Activated T-cell treated with anti-CD3 and anti-CD28 coated beads, Interleukin-2, amount 50 U/mL, for 72 hours (primary cell): Measurements from ENCODE around the gene HOXD8. TPM values are rescaled to one million over a fixed set of nuclear protein-coding genes. Genes with fewer than 3 reads are reported as not detected.
A peak's percentile ranks its signal among the peaks of the same experiment; 100 is the strongest.

Experiments
- ATAC-seq, 2 donors: fragments of 150-1000 bp; cut with Tn5 transposase; replicated peaks in 1 of 2; 2 replicates each; pipeline ENCODE4 v1.10.0; 2021; ENCODE audit warnings: moderate library complexity in 2 of 2, mild to moderate bottlenecking in 1 of 2
- DNase-seq, 2 donors: peaks; one replicate each; pipeline ENCODE4 v3.0.0; 2021 to 2022; ENCODE audit warnings: mixed read lengths in 1 of 2
- H3K27ac Mint-ChIP-seq: one replicate; pipeline ENCODE4 v1.8.0; 2022; ENCODE audit warnings: mild to moderate bottlenecking, moderate library complexity, mixed read lengths
- H3K27me3 Mint-ChIP-seq: one replicate; pipeline ENCODE4 v1.8.0; 2022; ENCODE audit warnings: low read depth, mixed read lengths
- H3K36me3 Mint-ChIP-seq, 2 donors: one replicate each; pipeline ENCODE4 v1.8.0; 2022; ENCODE audit warnings: mixed read lengths in 2 of 2, mild to moderate bottlenecking in 1 of 2; ENCODE audit not compliant: insufficient read depth in 2 of 2
- H3K4me1 Mint-ChIP-seq: one replicate; pipeline ENCODE4 v1.8.0; 2022; ENCODE audit warnings: low read depth, mixed read lengths
- H3K4me3 Mint-ChIP-seq, 2 donors: one replicate each; pipeline ENCODE4 v1.8.0; 2022; ENCODE audit warnings: mild to moderate bottlenecking in 2 of 2, mixed read lengths in 2 of 2, moderate library complexity in 2 of 2
- H3K9me3 Mint-ChIP-seq, 2 donors: one replicate each; pipeline ENCODE4 v1.8.0; 2022; ENCODE audit warnings: mixed read lengths in 2 of 2
- total RNA-seq, 2 donors: library from RNA; stranded (reverse); gene quantifications; one replicate each; pipeline ENCODE4 v1.2.3, GENCODE V29; 2022

The HOXD8 gene
- total RNA-seq, 2 donors from 2014 or later: not detected

DNA sequence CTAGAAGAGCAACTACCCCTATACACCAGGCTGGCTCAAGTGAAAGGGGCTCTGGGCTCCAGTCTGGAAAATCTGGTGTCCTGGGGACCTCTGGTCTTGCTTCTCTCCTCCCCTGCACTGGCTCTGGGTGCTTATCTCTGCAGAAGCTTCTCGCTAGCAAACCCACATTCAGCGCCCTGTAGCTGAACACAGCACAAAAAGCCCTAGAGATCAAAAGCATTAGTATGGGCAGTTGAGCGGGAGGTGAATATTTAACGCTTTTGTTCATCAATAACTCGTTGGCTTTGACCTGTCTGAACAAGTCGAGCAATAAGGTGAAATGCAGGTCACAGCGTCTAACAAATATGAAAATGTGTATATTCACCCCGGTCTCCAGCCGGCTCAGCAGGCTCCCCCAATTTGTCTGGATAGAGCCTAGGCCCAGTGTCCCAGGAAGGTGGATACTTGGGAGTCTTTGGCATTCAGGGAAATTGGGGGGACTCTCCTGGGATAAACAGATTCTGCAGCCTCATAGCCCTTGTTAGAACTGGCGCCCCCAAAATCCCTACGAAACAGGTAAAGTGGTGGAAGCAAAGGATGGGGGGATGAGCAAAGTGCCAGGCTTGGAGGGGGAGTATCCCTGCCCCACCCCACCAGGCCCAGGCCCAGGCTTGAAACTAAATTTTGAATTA, 19.4 kb downstream of the HOXD8 start:
- DNase-seq (no peak), ATAC-seq (no peak)
- no peaks in the 10 kb centered on the region for H3K36me3 Mint-ChIP-seq
- H3K9me3 Mint-ChIP-seq: no peaks in the 10 kb centered on the region
- peaks cover 4% of the 10 kb centered on the region for H3K4me1 Mint-ChIP-seq
- no peak overlapping the region for H3K27ac Mint-ChIP-seq
- no peak overlapping the region for H3K4me3 Mint-ChIP-seq
- peaks cover 83% of the 10 kb centered on the region for H3K27me3 Mint-ChIP-seq

DNA sequence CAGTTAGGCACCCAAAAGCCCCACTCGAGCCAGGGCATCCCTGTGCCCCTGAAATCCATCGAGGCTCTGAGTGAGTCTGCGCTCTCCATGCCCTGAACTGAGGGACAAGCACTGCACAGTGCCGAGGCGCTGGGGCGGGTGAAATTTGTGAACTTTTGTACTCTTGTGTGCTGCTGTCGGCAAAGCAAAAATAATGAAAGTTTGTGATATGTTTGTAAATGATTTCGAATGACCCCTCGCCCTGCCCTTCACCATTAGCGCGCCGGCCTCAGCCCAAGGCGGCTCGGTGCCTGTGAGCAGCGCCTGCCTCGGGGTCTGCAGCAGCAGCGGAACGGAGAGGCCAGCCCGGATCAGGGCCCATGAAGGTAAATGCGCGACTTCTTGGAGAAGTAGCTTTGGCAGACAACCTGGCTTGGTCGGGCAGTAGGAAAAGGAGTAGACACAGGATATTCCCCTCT, 20.0 kb downstream of the HOXD8 start:
- no peaks in the 10 kb centered on the region for H3K9me3 Mint-ChIP-seq
- H3K27ac Mint-ChIP-seq: no peak overlapping the region

DNA sequence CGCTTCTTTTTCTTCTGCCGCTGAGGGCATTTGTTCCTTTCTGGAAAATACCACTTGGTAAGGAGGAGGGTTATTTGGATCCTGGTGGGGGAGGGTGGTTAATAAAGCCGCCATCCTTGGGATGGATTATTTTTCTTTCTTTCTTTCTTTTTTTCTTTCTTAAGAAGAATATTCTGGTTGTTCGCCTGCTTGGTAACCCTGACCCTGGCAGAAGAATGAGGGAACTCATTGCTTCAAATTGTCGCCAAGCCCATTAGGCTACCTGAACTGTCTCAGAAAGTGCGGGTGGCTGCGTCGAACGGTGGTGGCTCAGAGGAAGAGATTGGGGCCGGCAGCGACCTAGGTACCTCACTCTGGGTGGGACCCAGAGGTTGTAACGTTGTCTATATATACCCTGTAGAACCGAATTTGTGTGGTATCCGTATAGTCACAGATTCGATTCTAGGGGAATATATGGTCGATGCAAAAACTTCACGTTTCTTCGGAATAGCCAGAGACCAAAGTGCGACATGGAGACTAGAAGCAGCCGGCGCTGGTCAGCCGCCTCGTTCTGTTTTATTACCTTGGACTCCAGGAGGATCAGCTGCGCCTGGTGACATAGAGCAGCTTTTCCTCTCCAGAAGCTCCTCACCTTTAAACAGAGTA, 20.6 kb downstream of the HOXD8 start:
- Mint-ChIP-seq H3K4me3 (peak overlapping the region in 1 of 2 donors; percentile 1), H3K27ac (no peak overlapping the region), H3K4me1 (peaks cover 4% of the 10 kb centered on the region), H3K36me3 (no peaks in the 10 kb centered on the region), H3K9me3 (no peaks in the 10 kb centered on the region), H3K27me3 (peaks cover 89% of the 10 kb centered on the region)
- no peak for DNase-seq
- no peak for ATAC-seq

More for the DNA sequence above, 20.0 kb downstream of the HOXD8 start:
- Mint-ChIP-seq H3K4me1 (peaks cover 4% of the 10 kb centered on the region), H3K4me3 (no peak overlapping the region), H3K36me3 (no peaks in the 10 kb centered on the region), H3K27me3 (peaks cover 89% of the 10 kb centered on the region)
- ATAC-seq (no peak), DNase-seq (no peak)

GRCh38 chr2:176150584-176151441, 21.3 kb downstream of the HOXD8 start:
- H3K27me3 Mint-ChIP-seq: peaks cover 89% of the 10 kb centered on the region
- H3K27ac Mint-ChIP-seq: no peak overlapping the region
- DNase-seq (no peak), ATAC-seq (no peak)
- no peaks in the 10 kb centered on the region for H3K9me3 Mint-ChIP-seq
- H3K4me1 Mint-ChIP-seq: peaks cover 4% of the 10 kb centered on the region
- peak overlapping the region in 1 of 2 donors; percentile 1 for H3K4me3 Mint-ChIP-seq
- no peaks in the 10 kb centered on the region for H3K36me3 Mint-ChIP-seq

DNA sequence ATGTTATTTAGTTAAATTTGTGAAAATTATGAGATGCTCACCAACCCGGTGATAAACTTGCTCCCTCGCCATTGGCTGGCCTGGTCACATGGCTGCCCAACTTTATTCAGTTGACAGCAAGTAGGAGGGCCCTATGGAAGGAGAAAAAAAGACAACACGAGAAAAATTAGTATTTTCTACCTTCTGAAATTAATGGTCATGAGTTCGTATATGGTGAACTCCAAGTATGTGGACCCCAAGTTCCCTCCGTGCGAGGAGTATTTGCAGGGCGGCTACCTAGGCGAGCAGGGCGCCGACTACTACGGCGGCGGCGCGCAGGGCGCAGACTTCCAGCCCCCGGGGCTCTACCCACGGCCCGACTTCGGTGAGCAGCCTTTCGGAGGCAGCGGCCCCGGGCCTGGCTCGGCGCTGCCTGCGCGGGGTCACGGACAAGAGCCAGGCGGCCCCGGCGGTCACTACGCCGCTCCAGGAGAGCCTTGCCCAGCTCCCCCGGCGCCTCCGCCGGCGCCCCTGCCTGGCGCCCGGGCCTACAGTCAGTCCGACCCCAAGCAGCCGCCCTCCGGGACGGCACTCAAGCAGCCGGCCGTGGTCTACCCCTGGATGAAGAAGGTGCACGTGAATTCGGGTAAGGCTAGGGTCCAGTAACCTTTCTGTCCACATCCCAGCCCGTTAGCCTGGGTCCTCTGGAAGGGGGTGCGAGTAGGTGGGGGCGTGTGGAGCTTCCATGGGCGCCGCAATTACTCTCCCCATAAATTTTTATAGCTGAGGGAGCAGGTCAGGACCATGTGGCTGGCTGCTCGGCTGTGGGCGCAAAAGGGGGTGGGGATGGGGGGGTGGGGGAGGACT, 22.2 kb downstream of the HOXD8 start, which contains the start of gene HOXD4:
TSS of gene HOXD4 (plus strand) at position 109 of the 846 bp plus-strand sequence. CDS start at position 193, 84 bp downstream.
- peaks cover 89% of the 10 kb centered on the region for H3K27me3 Mint-ChIP-seq
- H3K36me3 Mint-ChIP-seq: no peaks in the 10 kb centered on the region
- H3K9me3 Mint-ChIP-seq: no peaks in the 10 kb centered on the region
- H3K27ac Mint-ChIP-seq: no peak within 1 kb of the TSS
- H3K4me1 Mint-ChIP-seq: peaks cover 4% of the 10 kb centered on the region
- DNase-seq (no peak), ATAC-seq (no peak)
- peak within 1 kb of the TSS; percentile 37 to 57 for H3K4me3 Mint-ChIP-seq

GRCh38 chr2:176152350-176153181, 23.1 kb downstream of the HOXD8 start:
- H3K4me3 Mint-ChIP-seq: peak overlapping the region; percentile 37 to 57
- no peaks in the 10 kb centered on the region for H3K9me3 Mint-ChIP-seq
- no peaks in the 10 kb centered on the region for H3K36me3 Mint-ChIP-seq
- peaks cover 87% of the 10 kb centered on the region for H3K27me3 Mint-ChIP-seq
- DNase-seq (no peak), ATAC-seq (no peak)
- peaks cover 8% of the 10 kb centered on the region for H3K4me1 Mint-ChIP-seq
- H3K27ac Mint-ChIP-seq: no peak overlapping the region

GRCh38 chr2:176154576-176155252, 25.2 kb downstream of the HOXD8 start:
- Mint-ChIP-seq H3K36me3 (no peaks in the 10 kb centered on the region), H3K4me1 (peaks cover 14% of the 10 kb centered on the region), H3K9me3 (no peaks in the 10 kb centered on the region), H3K27ac (no peak overlapping the region), H3K4me3 (no peak overlapping the region), H3K27me3 (peaks cover 76% of the 10 kb centered on the region)
- DNase-seq: no peak
- ATAC-seq: no peak

GRCh38 chr2:176155356-176156044, 26.0 kb downstream of the HOXD8 start:
- H3K27ac Mint-ChIP-seq: no peak overlapping the region
- H3K4me1 Mint-ChIP-seq: peaks cover 14% of the 10 kb centered on the region
- no peak for ATAC-seq

GRCh38 chr2:176156301-176156806, 26.8 kb downstream of the HOXD8 start:
- no peak for ATAC-seq
- Mint-ChIP-seq H3K4me1 (peaks cover 14% of the 10 kb centered on the region), H3K27ac (no peak overlapping the region), H3K27me3 (peaks cover 72% of the 10 kb centered on the region), H3K9me3 (no peaks in the 10 kb centered on the region), H3K36me3 (peaks cover 0 to 1% of the 10 kb centered on the region in 2 donors), H3K4me3 (peak overlapping the region in 1 of 2 donors; percentile 46)
- no peak for DNase-seq

More at GRCh38 chr2:176155356-176156044, 26.0 kb downstream of the HOXD8 start:
- DNase-seq: no peak
- H3K27me3 Mint-ChIP-seq: peaks cover 72% of the 10 kb centered on the region
- H3K4me3 Mint-ChIP-seq: no peak overlapping the region
- no peaks in the 10 kb centered on the region for H3K36me3 Mint-ChIP-seq
- no peaks in the 10 kb centered on the region for H3K9me3 Mint-ChIP-seq

DNA sequence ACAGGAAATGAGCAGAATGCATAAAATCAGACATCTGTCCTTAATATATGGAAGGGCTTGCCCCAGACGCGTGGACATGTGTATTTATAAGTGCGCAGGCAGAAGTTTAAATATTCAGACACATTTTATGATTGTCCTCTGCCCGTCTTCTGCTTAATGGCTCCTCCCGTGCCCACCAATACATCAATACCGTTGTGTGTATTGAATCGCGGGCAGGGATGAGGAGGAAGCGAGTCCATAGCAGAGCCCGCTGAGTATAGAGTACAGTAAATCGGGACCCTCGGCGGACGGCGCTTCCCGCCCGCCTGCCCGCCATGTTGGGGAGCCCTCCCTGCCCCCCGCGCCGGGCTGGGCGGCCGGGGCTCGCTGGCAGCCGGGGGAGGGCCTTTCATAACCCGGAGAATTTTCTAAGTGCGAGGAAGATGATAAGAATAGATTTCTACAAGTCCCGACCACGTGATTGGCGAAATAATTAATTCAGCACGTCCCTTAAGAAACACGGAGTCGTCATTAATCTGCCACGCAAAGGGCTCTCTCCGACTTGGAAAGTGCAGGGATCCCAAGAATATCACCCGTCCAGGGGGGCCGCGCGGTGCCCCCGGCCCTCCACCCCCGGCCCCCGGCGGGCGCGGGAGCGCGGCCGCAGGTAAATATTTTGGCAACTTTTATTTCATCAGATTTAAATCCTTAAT, 27.4 kb downstream of the HOXD8 start, which contains the start of gene HOXD3:
TSS of gene HOXD3 (plus strand) at position 501 of the 692 bp plus-strand sequence. CDS start 11,808 bp downstream, outside the sequence.
- Mint-ChIP-seq H3K9me3 (no peaks in the 10 kb centered on the region), H3K4me1 (peaks cover 14% of the 10 kb centered on the region), H3K27me3 (peaks cover 76% of the 10 kb centered on the region), H3K36me3 (peaks cover 0 to 1% of the 10 kb centered on the region in 2 donors), H3K27ac (peak within 1 kb of the TSS; percentile 31), H3K4me3 (peak within 1 kb of the TSS; percentile 71 to 78)
- no peak for ATAC-seq
- DNase-seq: no peak
